HepG2 (cell line): ENCODE data around the gene OFD1. TPM values are rescaled to one million over a fixed set of nuclear protein-coding genes. Genes with fewer than 3 reads are reported as not detected.

Experiments used
- AGO1 ChIP-seq: fragments of 200-400 bp; formaldehyde crosslinking; IDR thresholded peaks from 2 replicates; pipeline ENCODE4 v1.6.1; 2017; ENCODE audit warnings: mild to moderate bottlenecking, low read depth, low read length, moderate library complexity; ENCODE audit not compliant: poor library complexity, severe bottlenecking
- DR1 ChIP-seq: sonication (generic); formaldehyde crosslinking; IDR thresholded peaks from 2 replicates; pipeline ENCODE4 v1.8.0; 2021; ENCODE audit warnings: mild to moderate bottlenecking, missing genetic modification reagents, inconsistent platforms
- EED ChIP-seq: sonication (generic); formaldehyde crosslinking; IDR thresholded peaks from 2 replicates; pipeline ENCODE4 v1.5.0; 2020; ENCODE audit warnings: mild to moderate bottlenecking, missing genetic modification reagents
- ESRRA ChIP-seq: sonication (generic); formaldehyde crosslinking; IDR thresholded peaks from 2 replicates; pipeline ENCODE4 v1.5.1; 2020; ENCODE audit warnings: mild to moderate bottlenecking, low read depth, missing genetic modification reagents
- FLYWCH1 ChIP-seq: sonication (generic); formaldehyde crosslinking; IDR thresholded peaks from 2 replicates; pipeline ENCODE4 v1.8.1; 2023; ENCODE audit warnings: mild to moderate bottlenecking, missing genetic modification reagents
- HDAC6 ChIP-seq: fragments of 200-600 bp; sonication (generic); IDR thresholded peaks from 2 replicates; pipeline ENCODE4 v1.7.0; 2017; ENCODE audit warnings: mild to moderate bottlenecking, antibody characterized with exemption, low read length, low read depth
- KDM5B ChIP-seq: sonication (generic); formaldehyde crosslinking; IDR thresholded peaks from 2 replicates; pipeline ENCODE4 v1.4.0; 2020; ENCODE audit warnings: missing genetic modification reagents, mild to moderate bottlenecking, borderline replicate concordance
- MAF1 ChIP-seq: sonication (generic); formaldehyde crosslinking; IDR thresholded peaks from 2 replicates; pipeline ENCODE4 v1.5.0; 2020; ENCODE audit warnings: missing genetic modification reagents, borderline replicate concordance
- MYC ChIP-seq: sonication (generic); formaldehyde crosslinking; IDR thresholded peaks from 2 replicates; pipeline ENCODE4 v1.9.0; 2021; ENCODE audit warnings: missing genetic modification reagents, borderline replicate concordance
- PHF21A ChIP-seq: sonication (generic); formaldehyde crosslinking; IDR thresholded peaks from 2 replicates; pipeline ENCODE4 v1.5.0; 2020; ENCODE audit warnings: mild to moderate bottlenecking, missing genetic modification reagents
- REPIN1 ChIP-seq: sonication (generic); formaldehyde crosslinking; IDR thresholded peaks from 2 replicates; pipeline ENCODE4 v1.8.0; 2022; ENCODE audit warnings: missing genetic modification reagents, low read depth, mild to moderate bottlenecking, borderline replicate concordance
- RORA ChIP-seq: sonication (generic); formaldehyde crosslinking; IDR thresholded peaks from 2 replicates; pipeline ENCODE4 v1.5.0; 2020; ENCODE audit warnings: mild to moderate bottlenecking, missing genetic modification reagents, moderate library complexity
- SP5 ChIP-seq: IDR thresholded peaks from 2 replicates; pipeline ENCODE4 v1.6.1; 2016; ENCODE audit warnings: low read depth, borderline replicate concordance
- ZNF264 ChIP-seq: sonication (generic); formaldehyde crosslinking; IDR thresholded peaks from 2 replicates; pipeline ENCODE4 v1.4.0; 2020; ENCODE audit warnings: missing genetic modification reagents
- ZNF788 ChIP-seq: sonication (generic); formaldehyde crosslinking; IDR thresholded peaks from 2 replicates; pipeline ENCODE4 v1.5.0; 2020; ENCODE audit warnings: mild to moderate bottlenecking, missing genetic modification reagents, borderline replicate concordance
- polyA plus RNA-seq, 8 experiments: library from polyadenylated mRNA; depleted of rRNA in 3 of 8; stranded (reverse) in 7 of 8; unstranded in 1 of 8; fragments of >200 nt; fragmentation: Illumina TruSeq in 4 of 8; extraction: Trizol in 4 of 8; gene quantifications; 2 replicates each; pipeline versions ENCODE4 v1.2.1 to v1.2.3, GENCODE V29; 2011 to 2016; ENCODE audit warnings: low read depth in 4 of 8, missing spikeins in 1 of 8, mixed read lengths in 1 of 8; ENCODE audit not compliant: insufficient read depth in 1 of 8
- total RNA-seq, 5 experiments: library from RNA; depleted of rRNA; stranded (reverse); fragments of >200 nt; fragmentation: Illumina TruSeq; extraction: Trizol; gene quantifications; 2 replicates each; pipeline ENCODE4 v1.2.3, GENCODE V29; 2016; ENCODE audit warnings: low read depth in 1 of 5
- TF ChIP-seq, protein P1 (sequence below): sonication (generic); IDR thresholded peaks from 2 replicates; pipeline ENCODE4 v1.6.1; 2016; ENCODE audit warnings: low read depth, borderline replicate concordance
- TF ChIP-seq, protein P2 (sequence below): conservative IDR thresholded peaks from 2 replicates; pipeline ENCODE4 v1.6.1; 2018; ENCODE audit warnings: missing genetic modification reagents
- TF ChIP-seq, protein P3 (sequence below): sonication (generic); formaldehyde crosslinking; IDR thresholded peaks from 2 replicates; pipeline ENCODE4 v1.4.0; 2020; ENCODE audit warnings: missing genetic modification reagents, borderline replicate concordance
- TF ChIP-seq, protein P4 (sequence below): sonication (generic); formaldehyde crosslinking; IDR thresholded peaks from 2 replicates; pipeline ENCODE4 v1.4.0; 2020; ENCODE audit warnings: mild to moderate bottlenecking, missing genetic modification reagents
- TF ChIP-seq, protein P5 (sequence below): sonication (generic); formaldehyde crosslinking; IDR thresholded peaks from 2 replicates; pipeline ENCODE4 v1.4.0; 2020; ENCODE audit warnings: mild to moderate bottlenecking, missing genetic modification reagents, borderline replicate concordance
- TF ChIP-seq, protein P6 (sequence below): sonication (generic); formaldehyde crosslinking; IDR thresholded peaks from 2 replicates; pipeline ENCODE4 v1.5.0; 2020; ENCODE audit warnings: missing genetic modification reagents, mild to moderate bottlenecking, borderline replicate concordance

The OFD1 gene
- total and polyA plus RNA-seq, 2 of the 13 experiments (the other 11 are each of a cell fraction or from before 2014, with no cell fraction given) = 14.9 to 16.4 TPM

DNA sequence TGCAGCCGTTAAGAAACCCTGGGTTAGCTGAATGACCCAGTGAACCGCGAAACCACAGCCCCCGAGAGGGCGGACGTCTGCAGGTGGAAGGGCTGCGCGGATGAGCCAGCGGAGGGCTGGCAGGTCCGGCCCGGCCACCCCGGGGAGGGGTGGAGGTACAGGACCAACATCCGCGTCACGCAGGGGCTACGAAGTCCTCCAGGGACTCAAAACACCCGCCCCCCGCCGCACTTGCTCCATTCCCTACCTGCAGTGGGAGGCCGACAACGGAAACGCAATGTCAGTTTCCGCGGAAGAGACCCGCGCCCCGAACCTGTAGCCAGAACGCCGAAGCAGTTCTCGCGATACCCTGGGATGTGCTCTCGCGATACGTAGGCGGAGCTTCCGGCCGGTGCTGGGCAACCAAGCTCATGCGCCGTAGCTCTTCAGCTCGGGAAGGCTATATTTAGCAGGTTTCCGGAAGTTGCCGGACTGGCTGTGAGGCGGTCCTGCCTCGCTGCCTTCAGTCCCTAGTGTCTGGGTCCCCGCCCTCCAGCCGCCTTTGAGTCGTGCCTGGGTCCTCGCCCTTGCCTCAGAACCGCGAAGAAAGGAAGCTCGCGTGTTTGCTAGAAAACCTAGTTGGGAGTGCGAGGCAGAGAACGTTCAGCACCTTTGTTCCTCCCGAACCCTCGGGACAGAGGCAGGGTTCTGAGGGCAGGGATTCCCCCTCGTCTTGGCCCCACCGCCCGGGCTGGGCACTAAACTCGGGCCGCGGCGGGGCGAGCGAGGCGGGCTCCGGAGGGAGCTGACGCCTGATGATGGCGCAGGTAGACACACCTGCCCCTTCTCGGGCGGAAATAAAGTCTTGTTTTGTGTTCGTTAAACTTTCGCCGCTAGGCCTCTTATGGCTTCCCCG, at the start of gene OFD1, which contains the start of gene TRAPPC2 (continued):
- TF ChIP-seq, protein P1, sequence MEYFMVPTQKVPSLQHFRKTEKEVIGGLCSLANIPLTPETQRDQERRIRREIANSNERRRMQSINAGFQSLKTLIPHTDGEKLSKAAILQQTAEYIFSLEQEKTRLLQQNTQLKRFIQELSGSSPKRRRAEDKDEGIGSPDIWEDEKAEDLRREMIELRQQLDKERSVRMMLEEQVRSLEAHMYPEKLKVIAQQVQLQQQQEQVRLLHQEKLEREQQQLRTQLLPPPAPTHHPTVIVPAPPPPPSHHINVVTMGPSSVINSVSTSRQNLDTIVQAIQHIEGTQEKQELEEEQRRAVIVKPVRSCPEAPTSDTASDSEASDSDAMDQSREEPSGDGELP = no peak
- TF ChIP-seq RORA = no peak
- TF ChIP-seq ZNF788 (CRISPR knock-in tag) = peak; percentile 57; the same call in 1 of the 2 replicates
- TF ChIP-seq EED (CRISPR knock-in tag) = 0 out of 2 replicates have a peak, but pooled peaks have one; percentile 57
- no peak; the same call in 1 of the 2 replicates for TF ChIP-seq ZNF264 (CRISPR knock-in tag)
- TF ChIP-seq, protein P2, sequence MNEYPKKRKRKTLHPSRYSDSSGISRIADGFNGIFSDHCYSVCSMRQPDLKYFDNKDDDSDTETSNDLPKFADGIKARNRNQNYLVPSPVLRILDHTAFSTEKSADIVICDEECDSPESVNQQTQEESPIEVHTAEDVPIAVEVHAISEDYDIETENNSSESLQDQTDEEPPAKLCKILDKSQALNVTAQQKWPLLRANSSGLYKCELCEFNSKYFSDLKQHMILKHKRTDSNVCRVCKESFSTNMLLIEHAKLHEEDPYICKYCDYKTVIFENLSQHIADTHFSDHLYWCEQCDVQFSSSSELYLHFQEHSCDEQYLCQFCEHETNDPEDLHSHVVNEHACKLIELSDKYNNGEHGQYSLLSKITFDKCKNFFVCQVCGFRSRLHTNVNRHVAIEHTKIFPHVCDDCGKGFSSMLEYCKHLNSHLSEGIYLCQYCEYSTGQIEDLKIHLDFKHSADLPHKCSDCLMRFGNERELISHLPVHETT (CRISPR knock-in tag) = no peak
- no peak for TF ChIP-seq REPIN1 (CRISPR knock-in tag)
- TF ChIP-seq, protein P3, sequence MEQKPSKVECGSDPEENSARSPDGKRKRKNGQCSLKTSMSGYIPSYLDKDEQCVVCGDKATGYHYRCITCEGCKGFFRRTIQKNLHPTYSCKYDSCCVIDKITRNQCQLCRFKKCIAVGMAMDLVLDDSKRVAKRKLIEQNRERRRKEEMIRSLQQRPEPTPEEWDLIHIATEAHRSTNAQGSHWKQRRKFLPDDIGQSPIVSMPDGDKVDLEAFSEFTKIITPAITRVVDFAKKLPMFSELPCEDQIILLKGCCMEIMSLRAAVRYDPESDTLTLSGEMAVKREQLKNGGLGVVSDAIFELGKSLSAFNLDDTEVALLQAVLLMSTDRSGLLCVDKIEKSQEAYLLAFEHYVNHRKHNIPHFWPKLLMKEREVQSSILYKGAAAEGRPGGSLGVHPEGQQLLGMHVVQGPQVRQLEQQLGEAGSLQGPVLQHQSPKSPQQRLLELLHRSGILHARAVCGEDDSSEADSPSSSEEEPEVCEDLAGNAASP = no peak
- no peak for TF ChIP-seq MAF1
- TF ChIP-seq, protein P4, sequence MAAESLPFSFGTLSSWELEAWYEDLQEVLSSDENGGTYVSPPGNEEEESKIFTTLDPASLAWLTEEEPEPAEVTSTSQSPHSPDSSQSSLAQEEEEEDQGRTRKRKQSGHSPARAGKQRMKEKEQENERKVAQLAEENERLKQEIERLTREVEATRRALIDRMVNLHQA = no peak
- no peak for TF ChIP-seq FLYWCH1 (CRISPR knock-in tag)
- TF ChIP-seq SP5 (CRISPR knock-in tag) = no peak
- TF ChIP-seq ESRRA = no peak
- 0 out of 2 replicates have a peak, but pooled peaks have one; percentile 28 for TF ChIP-seq PHF21A (CRISPR knock-in tag)
- TF ChIP-seq MYC (CRISPR knock-in tag) = peak; percentile 62; the same call in 1 of the 2 replicates
- peak; percentile 86 for TF ChIP-seq DR1 (CRISPR knock-in tag)
- peak; percentile 51; the same call in 1 of the 2 replicates for TF ChIP-seq KDM5B (CRISPR knock-in tag)
- TF ChIP-seq AGO1 = peak; percentile 33
- TF ChIP-seq HDAC6 = no peak
- TF ChIP-seq, protein P5, sequence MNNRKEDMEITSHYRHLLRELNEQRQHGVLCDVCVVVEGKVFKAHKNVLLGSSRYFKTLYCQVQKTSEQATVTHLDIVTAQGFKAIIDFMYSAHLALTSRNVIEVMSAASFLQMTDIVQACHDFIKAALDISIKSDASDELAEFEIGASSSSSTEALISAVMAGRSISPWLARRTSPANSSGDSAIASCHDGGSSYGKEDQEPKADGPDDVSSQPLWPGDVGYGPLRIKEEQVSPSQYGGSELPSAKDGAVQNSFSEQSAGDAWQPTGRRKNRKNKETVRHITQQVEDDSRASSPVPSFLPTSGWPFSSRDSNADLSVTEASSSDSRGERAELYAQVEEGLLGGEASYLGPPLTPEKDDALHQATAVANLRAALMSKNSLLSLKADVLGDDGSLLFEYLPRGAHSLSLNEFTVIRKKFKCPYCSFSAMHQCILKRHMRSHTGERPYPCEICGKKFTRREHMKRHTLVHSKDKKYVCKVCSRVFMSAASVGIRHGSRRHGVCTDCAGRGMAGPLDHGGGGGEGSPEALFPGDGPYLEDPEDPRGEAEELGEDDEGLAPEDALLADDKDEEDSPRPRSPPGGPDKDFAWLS = no peak
- TF ChIP-seq, protein P6, sequence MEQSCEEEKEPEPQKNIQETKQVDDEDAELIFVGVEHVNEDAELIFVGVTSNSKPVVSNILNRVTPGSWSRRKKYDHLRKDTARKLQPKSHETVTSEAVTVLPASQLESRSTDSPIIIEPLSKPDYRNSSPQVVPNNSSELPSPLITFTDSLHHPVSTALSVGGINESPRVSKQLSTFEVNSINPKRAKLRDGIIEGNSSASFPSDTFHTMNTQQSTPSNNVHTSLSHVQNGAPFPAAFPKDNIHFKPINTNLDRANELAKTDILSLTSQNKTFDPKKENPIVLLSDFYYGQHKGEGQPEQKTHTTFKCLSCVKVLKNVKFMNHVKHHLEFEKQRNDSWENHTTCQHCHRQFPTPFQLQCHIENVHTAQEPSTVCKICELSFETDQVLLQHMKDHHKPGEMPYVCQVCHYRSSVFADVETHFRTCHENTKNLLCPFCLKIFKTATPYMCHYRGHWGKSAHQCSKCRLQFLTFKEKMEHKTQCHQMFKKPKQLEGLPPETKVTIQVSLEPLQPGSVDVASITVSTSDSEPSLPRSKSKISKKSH (CRISPR knock-in tag) = no peak
